Measurements from ENCODE around the gene PTPRK.

Gene PTPRK

DNA sequence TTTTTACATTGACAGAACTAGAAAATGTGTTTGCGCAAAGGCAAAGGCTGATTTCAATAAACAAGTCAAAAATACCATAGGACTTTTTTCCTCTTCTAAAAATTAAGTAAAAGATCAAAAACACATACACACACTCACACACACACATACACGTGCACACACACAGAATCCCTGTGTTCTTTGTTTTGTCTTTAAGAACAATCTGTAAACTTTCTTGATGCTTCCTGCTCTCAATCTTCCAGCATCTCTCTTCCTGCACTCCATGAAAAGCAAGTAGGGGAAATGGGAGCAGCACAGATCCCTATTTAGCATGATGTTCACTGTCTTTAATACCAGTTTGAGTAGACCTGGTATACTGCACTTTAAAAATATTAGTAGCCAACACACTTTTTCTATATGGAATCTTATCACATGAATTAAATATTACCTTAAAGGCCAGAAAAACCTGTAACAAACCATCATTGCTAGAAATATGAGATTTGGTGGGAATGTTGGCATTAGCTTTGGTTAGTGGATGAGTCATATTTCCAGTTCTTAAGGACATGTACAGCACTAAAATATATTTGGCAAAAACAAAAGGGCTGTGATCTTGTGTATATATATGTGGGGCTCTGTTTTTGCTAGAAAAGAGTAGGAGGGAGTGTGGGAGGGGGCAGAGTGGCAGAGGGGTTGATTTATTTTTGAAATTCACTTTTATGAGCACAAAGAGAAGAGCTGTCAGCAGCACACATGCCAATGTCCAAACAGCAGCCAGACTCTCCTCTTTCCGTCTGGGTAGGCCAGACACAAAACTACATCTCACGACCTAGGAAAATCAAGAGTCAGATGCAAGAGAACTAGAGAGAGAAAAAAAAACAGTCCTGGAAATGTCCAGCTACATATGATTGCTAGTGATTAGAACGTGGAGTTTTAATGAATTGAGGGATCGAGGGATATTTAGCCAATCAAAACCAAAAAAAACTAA, 4.6 kb downstream of the PTPRK start:
- no peak for DNase-seq

DNA sequence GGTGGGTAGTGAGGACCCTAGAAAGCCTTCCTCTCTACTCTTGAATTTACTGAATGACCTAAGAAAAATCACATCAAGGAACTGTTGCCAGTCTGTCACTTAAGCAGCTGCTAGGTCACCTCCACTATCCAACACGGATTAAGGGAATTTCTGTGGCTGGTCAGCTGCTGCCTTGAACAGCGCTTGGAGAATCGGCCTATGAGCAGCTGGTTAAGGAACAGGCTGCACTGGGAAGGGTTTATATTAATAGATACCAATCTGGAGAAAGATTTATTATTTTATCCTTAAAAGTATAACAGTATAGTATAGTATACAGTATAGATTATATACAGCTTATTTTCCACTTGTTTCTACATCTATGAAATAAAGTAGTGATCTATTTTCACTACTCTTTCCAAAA, 6.5 kb downstream of the PTPRK start:
- no peak for DNase-seq

DNA sequence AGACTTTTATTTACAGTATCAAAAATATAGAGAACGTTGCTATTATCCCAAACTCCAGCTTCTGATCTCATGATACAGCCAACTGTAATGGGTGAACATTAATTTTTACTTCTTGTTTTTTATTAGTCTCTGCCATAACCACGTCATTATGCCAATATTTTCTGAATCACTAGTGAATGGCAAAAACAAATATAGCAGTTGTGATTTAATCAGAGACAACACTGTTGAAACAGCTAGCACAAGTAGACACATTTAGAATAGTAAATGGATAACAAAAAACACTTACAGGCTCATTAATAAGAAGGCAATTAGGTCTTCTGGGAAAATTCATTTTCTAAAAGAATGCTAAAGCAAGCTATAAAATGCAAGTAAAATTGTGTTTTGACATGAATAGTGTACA, 8.1 kb downstream of the PTPRK start:
- DNase-seq: no peak

DNA sequence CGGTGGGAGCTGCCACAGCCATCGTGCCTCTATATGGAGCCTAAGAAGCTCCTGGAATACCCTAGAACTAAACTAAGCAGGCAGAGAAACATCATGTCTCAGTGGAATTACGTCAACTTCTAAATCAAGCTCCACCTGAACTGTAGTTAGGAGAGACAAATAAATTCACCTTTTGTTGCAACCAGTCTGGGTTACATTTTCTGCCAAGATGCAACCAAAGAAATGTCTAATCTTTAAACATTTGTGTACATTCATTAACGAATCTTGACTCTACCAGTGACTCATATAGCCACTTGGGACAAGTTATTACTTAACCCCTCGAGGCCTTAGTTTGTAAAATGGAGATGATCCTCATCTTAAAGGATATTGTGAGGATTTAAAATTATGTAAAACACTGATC, 8.9 kb downstream of the PTPRK start:
- DNase-seq: no peak

DNA sequence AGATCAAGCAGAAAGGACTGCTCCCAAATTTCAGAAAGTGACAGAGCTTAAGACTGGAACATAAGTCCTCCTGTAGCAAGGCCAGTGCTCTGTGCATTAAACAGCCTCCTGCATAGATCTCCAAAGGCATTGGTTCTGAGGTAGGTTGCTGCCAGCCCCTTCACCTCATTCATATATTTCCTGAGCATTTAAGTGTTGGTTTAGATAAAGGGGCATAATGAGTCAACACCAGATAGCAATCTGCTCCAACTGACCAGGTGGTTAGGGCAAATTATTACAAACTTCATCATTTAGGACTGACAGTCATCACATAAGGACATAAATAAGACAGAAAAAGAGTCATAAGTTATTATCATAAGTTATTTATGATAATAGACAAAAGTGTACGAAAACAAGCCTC, 10.7 kb downstream of the PTPRK start:
- DNase-seq: no peak

DNA sequence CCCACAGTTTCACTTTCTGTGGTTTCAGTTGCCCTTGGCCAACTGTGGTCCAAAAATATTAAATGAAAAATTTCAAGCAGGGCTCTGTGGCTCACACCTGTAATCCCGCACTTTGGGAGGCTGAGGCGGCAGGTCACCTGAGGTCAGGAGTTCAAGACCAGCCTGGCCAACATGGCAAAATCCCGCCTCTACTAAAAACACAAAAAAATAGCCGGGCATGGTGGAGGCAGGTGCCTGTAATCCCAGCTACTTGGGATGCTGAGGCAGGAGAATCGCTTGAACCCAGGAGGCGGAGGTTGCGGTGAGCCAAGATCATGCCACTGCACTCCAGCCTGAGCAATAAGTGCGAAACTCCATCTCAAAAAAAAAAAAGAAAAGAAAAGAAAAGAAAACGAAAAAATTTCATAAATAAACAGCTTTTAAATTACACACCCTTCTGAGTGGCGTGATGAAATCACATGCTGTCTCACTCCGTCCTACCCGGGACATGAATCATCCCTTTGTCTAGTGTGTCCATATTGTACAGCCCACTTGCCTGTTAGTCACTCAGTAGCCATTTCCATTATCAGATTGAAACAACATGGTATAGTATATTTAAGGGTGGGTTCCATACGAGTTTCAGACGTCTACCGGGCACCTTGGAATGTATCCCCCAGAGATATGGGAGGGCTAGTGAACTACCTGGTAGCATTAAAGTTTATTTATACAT, 11.7 kb downstream of the PTPRK start:
- DNase-seq: no peak

DNA sequence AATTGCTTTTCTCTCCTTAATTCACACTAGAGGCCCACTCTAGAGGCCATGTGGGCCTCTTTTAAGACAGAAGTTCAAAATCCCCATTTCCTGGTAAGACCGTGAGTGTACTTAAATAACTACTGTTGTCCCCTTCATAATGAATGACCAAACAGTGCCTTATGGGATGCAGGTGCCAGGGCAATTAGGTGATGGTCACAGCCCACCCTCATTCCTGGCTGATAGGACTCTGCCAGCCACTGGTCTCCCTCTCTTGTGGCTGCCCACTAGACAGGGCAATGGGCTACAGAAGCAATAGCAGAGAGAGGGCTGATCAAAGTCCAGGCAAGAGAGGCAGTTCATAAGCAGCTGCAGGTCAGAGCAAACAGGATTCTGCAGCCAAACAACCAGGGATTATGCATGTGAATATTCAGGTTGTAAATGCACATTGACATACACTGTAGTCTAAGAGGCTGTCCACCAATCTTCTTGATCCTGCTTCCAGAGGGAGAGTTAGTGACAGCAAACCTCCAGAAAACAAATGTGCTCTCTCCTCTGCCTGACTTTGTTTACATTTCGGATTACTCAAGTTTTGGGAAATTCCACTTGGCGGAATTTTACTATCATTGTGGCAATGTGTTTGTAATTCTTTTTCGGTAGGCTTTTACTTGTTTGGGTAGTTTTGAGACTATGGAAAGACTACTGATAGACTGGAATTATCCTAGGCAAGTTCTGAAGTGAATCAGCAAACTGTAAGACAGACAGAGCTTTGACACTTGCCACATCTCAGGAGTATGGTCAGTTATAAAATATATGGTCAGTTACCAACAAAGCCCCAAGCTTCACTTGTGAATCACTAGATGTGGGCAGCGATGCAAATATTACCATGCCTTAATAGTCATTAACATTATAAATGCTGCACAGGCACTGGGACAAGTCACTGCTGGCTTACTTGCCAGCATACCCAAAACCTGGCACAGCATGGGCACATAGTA, 12.8 kb downstream of the PTPRK start:
- DNase-seq: no peak

DNA sequence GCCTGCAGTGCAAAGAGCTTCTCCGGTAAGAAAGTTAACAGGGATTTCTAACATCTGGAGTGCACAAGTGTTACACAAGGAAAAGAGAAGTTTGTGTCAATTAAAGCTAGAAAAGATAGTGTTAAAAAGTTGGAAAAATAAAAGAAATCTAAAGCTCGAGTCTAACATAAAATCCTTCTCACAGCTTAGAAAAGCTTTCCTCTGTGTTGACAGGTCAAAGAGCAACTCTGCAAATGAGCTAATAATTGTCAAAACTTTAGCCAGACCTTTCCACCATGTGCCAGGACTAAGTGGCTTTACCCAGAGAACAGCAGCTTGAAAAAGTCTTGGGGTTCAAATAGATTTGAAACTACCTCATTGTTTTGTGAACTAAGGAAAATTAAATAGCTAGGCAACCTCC, 14.8 kb downstream of the PTPRK start:
- DNase-seq: no peak

DNA sequence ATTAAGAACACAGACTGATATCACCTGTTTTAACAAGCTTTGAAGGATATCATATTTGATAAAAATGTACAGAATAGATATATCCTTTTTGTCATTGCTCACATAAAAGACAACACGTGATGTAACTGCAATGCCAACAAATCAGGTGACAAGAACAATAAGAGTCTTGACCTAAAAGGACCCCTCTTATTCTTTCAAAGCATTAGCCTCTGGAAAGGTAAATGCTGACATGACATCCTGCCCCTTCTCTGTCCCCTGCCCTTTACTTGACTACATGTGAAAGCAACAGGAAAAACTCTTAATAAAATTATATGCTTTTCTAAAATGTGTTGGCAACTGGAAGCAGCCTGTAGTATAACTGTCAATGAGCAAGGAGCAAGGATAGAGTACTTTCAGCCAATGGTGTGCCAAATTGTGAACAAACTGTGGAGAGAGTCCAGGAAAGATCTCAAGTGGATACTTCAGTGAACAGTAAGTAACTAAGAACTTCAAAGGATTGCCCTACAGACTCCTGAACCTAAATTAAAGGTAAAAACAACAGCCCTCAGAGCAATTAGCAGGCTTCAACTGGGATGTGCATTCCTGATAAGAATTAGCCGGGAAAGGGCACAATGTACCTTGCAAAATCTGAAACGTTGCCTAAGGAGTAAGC, 16.3 kb downstream of the PTPRK start:
- DNase-seq: no peak

DNA sequence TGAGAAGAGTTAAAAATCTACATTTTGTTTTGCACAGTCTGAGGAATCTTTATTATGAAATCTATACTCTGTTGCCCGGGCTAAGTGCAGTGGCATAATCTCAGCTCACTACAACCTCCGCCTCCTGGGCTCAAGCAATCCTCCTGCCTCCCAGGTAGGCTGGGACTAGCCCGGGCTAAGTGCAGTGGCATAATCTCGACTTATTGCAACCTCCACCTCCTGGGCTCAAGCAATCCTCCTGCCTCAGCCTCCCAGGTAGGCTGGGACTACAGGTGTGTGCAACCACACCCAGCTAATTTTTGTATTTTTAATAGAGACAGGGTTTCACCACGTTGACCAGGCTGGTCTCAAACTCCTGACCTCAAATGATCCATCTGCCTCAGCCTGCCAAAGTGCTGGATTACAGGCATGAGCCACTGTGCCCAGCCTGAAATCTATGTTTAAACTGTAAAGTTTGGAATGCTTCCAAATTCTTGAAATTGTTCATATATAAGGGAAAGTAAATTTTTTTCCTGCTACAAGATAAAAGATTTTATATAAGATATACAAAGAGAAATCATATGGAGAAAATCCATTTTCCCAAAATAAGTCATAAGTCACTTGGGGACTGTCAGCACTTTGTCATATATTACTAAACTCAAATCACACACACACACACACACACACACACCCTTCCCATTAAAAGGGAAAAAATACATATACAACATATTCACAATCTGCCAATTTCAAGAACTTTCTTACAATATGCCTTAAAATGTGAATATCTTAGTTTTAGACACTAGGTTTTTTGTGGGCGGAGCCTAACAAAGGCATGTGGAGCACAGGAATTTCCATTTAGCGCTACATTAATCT, 19.4 kb downstream of the PTPRK start:
- DNase-seq: no peak

DNA sequence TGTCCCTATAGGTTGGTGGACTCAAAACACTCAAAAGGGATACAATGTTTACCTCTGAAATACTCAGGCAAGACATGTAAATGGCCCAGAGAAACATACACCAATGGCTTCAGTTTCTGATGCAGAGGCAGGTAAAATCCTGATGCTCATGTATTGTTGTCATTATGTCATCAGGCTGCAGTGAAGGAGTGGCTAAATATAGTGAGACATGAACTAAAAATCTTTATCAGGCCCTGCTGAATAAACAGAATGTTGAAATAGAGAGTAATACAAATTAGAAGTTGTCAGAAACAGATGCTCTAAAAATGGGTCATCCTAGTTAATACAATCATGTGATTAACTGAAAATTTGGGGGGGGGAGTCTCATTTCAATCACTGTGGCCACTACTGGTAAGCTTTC, 20.4 kb downstream of the PTPRK start:
- no peak for DNase-seq

DNA sequence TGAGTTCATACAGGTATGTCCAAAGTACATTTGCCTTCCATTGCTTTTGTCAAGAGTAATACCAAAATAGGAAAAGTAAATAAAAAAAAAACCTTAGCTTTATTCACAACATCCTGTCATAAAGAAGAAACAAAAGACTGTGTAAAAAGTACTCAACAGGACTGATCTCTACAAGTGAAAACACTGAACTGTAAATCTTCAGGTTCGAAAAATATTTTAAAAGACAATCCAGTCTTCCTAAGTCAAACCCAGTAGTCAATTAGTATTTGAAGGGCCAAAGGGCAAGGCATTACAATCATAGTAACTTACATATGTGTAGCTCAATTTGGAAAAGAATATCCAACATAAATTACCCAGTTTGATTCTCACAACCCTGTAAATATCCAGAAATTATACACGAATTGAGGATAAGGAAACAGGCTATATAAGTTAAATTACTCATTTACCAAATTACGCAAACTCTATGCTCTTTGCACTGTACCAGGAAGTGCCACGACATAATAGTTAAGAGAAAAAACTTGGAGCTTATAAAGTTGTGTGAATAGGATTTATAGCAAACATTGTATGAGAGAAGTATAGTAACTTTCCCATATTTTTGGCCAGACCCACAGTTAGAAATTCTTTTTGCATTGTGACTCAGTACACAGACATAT, 21.2 kb downstream of the PTPRK start:
- DNase-seq: no peak

DNA sequence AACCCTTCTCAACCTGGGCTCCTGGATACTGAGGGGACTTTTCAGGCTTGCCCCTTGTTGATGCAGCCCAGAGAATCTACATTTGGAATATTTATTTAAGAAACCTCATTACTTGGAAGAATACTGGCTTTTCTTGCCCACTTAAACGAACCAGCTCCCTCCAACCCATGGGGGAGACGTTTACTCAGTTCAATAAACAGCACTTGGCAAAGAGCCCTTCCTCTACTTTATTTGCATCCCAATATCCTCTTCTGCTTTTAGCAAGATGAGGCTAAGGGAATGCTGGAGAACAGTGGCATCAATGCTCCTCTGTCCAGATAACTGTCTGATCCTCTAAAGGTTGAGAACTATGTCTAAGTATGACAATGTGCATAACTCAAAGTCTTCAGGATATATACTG, 22.2 kb downstream of the PTPRK start:
- no peak for DNase-seq

DNA sequence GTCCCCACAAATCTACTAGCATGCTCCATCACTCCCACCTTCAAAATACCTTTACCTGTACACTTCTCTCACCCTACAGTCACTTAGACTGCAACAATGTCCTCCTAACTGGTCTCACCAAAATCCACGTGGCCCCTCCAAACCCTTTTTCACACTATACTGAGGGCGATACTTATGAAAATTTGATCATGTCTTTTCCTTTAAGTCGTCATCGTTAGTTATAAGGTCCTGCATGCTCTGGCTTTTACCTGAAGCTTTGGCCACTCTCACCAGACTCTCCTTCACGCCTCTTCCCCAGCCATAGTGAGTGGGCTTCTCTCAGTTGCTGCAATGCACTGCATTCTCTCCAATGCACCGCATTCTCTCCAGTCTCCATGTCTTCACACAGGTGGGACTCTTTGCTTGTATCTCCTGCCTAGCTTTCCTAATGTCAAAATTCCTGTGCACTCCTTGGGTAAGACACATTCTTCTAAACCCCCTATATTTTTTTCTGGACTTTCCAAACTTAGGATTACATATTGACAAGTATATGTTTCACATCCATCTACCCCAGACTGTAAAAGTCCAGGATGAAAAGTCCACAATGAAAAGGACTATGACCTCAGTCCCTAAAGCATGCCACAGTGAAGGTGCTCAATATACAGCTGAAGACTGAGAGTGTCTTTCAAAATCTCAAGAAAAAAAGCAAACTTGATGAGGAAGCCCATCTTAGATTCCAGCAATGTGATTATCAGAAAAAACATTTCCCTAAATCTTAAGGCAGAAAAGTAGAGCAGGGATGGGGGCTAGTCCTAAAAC, 24.7 kb downstream of the PTPRK start:
- DNase-seq: no peak

DNA sequence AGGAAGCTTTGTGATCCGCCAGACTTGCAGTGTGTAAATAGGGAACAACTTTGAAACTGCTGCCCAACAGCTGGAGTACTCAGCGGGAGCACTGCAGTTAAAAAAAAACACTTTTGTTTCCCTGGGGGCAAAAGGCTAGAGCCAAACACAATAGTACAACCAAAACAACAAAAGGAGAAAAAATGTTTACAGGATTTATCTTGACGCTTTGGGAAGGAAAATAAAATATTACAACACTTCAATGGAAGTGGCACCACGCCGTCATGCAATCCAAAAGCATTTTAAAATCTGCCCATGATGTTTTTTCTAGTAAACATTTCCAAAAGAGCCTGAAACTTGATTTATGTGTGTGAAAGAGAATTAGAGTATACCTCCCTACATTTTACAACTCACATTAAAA, 26.0 kb downstream of the PTPRK start:
- DNase-seq: no peak

DNA sequence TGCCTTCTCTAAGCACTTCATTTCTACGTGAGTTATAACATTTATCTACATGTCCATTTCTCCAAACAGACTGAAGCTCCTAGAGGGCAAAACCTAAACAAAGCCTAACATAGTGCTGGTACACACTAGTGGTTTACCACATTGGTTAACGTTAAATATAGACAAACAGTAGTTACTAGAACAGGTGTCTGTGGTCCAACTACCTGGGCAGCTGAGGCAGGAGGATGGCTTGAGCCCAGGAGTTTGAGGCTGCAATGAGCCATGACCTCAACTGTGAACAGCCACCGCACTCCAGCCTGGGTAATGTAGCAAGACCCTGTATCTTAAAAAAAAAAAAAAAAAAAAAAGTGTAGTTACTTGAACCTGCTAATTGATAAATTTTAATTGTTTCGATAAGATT, 26.5 kb downstream of the PTPRK start:
- DNase-seq: no peak

DNA sequence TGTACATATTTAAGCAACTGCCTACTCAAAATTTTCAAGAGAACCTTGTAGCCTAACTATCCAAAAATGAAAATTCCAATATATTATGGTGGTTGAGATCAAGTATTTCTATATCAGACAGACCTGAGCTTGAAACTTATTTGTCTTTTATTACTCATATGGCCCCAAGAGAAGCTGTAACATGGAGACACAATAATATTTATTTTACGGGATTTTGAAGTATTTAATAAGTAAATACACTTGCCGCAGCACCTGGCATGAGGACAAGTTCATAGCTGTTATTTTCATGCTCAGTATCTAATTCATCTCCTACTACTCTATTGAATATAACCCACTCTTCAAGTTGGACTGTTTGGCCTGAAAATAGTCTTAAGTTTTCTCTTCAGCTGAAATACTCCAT, 28.0 kb downstream of the PTPRK start:
- no peak for DNase-seq

DNA sequence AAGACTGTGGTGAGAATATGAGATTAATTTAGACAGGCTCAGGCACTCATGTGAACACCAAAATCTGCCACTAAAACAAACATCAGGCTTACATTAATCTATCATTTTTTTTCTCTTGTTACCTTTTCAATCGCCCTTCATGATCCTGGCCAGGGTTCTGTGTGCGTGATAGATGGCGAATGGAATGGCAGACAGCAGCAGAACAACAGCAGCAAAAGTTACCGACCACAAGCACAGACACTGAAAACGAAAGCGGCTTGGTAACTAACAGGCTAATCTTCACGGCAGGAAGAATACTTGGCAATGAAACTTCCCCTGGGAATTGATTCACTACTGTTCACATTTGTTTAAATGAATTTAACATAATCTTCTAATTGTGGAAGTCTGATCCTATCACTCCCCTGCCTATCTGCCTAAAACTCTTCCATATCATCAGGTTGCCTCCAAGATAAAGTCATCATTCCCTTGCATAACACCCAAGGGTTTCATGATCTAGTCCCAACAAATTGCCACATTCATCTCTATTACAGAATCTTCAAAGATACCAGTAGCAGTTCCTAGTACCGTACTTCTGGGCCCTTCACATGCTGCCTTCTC, 28.7 kb downstream of the PTPRK start:
- DNase-seq: no peak

DNA sequence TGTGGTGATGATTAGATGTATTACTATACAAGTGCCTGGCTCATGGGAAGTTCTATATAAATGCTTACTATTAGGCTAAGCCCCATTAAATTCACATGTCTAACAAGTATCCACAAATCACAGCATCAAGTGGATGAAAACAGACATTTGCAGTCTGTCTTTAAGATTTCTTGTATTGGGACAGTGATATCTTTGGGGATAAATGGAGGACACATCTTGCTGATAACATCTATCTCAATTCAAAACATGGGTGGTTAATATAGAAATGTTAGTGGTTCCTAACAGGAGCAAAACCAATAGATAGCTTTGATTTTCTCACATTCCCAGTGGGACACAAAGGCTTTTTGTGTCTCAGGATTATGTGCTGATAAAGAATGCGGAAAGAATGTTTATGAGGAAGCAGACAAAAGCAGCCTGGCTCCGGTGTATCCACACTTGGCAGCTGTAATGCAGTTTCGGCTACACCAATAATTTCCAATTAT, 29.3 kb downstream of the PTPRK start:
- no peak for DNase-seq

DNA sequence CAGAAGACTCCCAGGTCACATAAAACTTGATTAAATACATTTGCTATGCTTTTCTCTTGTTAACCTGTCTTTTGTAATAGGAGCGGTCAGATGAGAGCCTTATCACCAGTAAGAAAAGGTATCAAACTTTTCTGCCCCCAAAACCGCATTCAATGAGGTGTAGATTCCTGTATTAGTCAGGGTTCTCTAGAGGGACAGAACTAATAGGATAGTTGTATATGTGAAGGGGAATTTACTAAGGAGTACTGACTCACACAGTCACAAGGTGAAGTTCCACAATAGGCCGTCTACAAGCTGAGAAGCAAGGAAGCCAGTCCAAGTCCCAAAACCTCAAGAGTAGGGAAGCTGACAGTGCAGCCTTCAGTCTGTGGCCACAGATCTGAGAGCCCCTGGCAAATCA, 32.7 kb downstream of the PTPRK start:
- no peak for DNase-seq

Measured in GF-D8 (cell line).